Measurements from ENCODE around the gene VTA1.

VTA1 gene

DNA sequence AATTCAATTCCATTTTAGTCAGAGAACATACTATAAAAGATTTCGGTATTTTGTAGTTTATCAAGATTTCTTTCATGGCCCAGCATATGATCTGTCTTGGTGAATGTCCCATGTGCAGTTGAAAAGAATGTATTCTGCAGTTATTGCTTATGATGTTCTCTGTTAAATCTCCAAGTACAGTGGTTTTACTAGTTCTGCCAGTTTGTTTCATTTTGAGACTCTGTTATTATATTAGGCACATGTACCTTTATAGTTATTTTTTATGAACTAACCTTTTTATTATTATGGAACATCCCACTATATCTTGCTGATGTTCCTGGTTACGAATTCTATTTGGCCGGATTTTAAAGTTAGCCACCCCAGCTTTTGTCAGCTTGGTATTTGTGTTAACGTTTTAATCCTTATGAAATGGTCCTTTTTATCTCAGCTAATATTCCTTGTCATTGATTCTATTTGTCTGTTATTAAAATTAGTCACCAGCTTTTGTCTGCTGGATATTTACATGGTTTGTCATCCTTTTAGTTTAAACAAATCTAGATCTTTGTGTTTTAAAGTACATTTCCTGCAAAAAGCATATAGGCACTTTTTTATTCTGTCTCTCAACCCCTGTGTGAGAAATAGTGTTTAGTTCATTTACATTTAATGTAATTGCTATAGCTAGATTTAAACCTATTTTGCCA, 48.9 kb downstream of the VTA1 start:
- DNase-seq = no peak
- H3K36me3 ChIP-seq (ENCODE audit: insufficient read depth, low read length) = peaks cover 36% of the 10 kb centered on the region
- no peak overlapping the region for H2AFZ ChIP-seq (ENCODE audit: low read depth, low read length)
- H3K27me3 ChIP-seq (ENCODE audit: insufficient read depth, low read length, poor library complexity) = no peaks in the 10 kb centered on the region
- no peaks in the 10 kb centered on the region for H3K4me1 ChIP-seq (ENCODE audit: insufficient read depth, low read length)
- H3K9me3 ChIP-seq (ENCODE audit: insufficient read depth, low read length, severe bottlenecking) = no peaks in the 10 kb centered on the region
- no peak overlapping the region for H3K27ac ChIP-seq (ENCODE audit: low read length)
- no peak overlapping the region for H3K4me3 ChIP-seq (ENCODE audit: low read depth in 1 of 2, low read length in 2 of 2)
- no peak for TF ChIP-seq EZH2 (IDR thresholded peaks at IDR 0.05; ENCODE audit: borderline replicate concordance, low read depth, low read length, severe bottlenecking)
- TF ChIP-seq, protein P1, sequence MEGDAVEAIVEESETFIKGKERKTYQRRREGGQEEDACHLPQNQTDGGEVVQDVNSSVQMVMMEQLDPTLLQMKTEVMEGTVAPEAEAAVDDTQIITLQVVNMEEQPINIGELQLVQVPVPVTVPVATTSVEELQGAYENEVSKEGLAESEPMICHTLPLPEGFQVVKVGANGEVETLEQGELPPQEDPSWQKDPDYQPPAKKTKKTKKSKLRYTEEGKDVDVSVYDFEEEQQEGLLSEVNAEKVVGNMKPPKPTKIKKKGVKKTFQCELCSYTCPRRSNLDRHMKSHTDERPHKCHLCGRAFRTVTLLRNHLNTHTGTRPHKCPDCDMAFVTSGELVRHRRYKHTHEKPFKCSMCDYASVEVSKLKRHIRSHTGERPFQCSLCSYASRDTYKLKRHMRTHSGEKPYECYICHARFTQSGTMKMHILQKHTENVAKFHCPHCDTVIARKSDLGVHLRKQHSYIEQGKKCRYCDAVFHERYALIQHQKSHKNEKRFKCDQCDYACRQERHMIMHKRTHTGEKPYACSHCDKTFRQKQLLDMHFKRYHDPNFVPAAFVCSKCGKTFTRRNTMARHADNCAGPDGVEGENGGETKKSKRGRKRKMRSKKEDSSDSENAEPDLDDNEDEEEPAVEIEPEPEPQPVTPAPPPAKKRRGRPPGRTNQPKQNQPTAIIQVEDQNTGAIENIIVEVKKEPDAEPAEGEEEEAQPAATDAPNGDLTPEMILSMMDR (IDR thresholded peaks at IDR 0.05; ENCODE audit: borderline replicate concordance, extremely low read depth, low read length, poor library complexity, severe bottlenecking) = no peak
- H3K9ac ChIP-seq (ENCODE audit: low read depth, low read length) = no peak overlapping the region
- H4K20me1 ChIP-seq (ENCODE audit: insufficient read depth, low read length) = no peaks in the 10 kb centered on the region
- H3K79me2 ChIP-seq (ENCODE audit: insufficient read depth, low read length) = peaks cover 4% of the 10 kb centered on the region; the same call in 1 of the 2 replicates
- ATAC-seq (ENCODE audit: insufficient read depth, low read depth) = no peak
- H3K4me2 ChIP-seq (ENCODE audit: insufficient read depth, low read length) = no peak overlapping the region

DNA sequence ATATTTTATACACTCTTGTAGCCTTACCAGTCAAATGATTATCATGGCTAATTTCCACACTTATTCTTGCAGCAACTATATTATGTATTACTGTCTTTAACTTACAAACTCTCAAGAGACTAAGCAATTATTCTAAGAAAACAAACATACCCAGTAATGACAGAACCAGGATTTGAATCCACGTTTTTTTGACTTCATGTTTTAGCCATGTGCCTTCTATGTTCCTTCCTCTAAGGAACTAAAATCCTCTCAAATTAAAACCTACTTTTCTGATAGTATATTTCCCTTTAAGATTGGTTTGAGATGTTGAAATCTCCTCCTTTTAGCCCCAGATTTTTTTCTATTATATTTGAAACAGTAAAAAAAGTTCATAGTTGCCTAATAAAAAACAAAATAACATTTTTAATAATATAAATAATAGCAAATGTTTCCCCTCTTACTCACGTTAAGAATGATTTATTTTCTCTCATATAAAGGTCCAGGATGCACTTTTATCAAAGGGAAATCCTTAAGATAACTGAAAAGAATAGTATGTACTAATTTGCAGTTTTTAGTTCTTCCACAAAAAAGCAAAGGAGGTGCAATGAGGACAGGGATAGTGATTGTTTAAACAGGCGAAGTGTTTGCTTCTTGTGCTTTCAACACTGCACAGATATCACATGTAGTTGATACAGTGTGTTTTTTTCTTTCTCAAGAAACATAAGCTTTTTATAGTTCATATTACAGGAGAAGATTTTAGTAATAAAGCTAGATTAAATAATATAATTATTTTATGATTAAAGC, 54.0 kb downstream of the VTA1 start:
- H4K20me1 ChIP-seq (ENCODE audit: insufficient read depth, low read length) = no peaks in the 10 kb centered on the region
- TF ChIP-seq, protein P1 (IDR thresholded peaks at IDR 0.05; ENCODE audit: borderline replicate concordance, extremely low read depth, low read length, poor library complexity, severe bottlenecking) = no peak
- no peak for TF ChIP-seq EZH2 (IDR thresholded peaks at IDR 0.05; ENCODE audit: borderline replicate concordance, low read depth, low read length, severe bottlenecking)
- H3K4me2 ChIP-seq (ENCODE audit: insufficient read depth, low read length) = no peak overlapping the region
- H3K9me3 ChIP-seq (ENCODE audit: insufficient read depth, low read length, severe bottlenecking) = no peaks in the 10 kb centered on the region
- H3K4me3 ChIP-seq (ENCODE audit: low read depth in 1 of 2, low read length in 2 of 2) = no peak overlapping the region
- H3K36me3 ChIP-seq (ENCODE audit: insufficient read depth, low read length) = peaks cover 72% of the 10 kb centered on the region
- H3K27me3 ChIP-seq (ENCODE audit: insufficient read depth, low read length, poor library complexity) = no peaks in the 10 kb centered on the region
- no peak overlapping the region for H3K27ac ChIP-seq (ENCODE audit: low read length)
- DNase-seq (no peak), ATAC-seq (ENCODE audit: insufficient read depth, low read depth) (no peak)
- H3K4me1 ChIP-seq (ENCODE audit: insufficient read depth, low read length) = no peaks in the 10 kb centered on the region
- 0 out of 2 replicates have a peak, but pooled peaks cover 4% of the 10 kb centered on the region for H3K79me2 ChIP-seq (ENCODE audit: insufficient read depth, low read length)
- no peak overlapping the region for H3K9ac ChIP-seq (ENCODE audit: low read depth, low read length)
- H2AFZ ChIP-seq (ENCODE audit: low read depth, low read length) = no peak overlapping the region

DNA sequence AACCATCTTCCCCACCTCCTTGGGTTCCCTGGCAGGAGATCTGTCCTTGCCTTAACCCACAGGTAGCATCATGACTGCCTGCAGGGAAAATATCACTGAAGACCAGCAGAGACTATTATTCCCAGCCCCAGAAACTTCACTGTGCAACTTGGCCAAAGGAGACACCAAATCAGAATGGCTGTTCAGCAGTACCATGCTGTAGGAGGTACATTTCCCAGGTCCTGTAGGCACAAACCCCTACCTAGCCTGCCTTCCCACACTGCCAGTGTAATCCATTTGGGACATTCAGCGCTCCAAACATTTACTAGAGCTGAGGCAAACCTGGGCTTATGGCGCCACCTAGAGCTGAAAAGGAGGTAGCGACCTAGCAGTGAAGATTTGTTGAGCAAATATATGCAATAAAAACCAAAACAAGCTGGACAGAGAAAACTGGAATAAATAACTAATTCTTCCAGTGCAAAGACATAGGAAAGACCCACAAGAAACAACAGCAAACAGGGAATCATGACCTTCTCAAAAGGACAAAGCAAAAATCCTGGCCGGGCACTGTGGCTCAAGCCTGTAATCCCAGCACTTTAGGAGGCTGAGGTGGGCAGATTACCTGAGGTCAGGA, 60.3 kb downstream of the VTA1 start:
- no peak for TF ChIP-seq EZH2 (IDR thresholded peaks at IDR 0.05; ENCODE audit: borderline replicate concordance, low read depth, low read length, severe bottlenecking)
- TF ChIP-seq, protein P1 (IDR thresholded peaks at IDR 0.05; ENCODE audit: borderline replicate concordance, extremely low read depth, low read length, poor library complexity, severe bottlenecking) = peak; percentile 61
- no peaks in the 10 kb centered on the region for H3K27me3 ChIP-seq (ENCODE audit: insufficient read depth, low read length, poor library complexity)
- no peak overlapping the region for H3K4me3 ChIP-seq (ENCODE audit: low read depth in 1 of 2, low read length in 2 of 2)
- H3K36me3 ChIP-seq (ENCODE audit: insufficient read depth, low read length) = peaks cover 81% of the 10 kb centered on the region
- no peak overlapping the region for H2AFZ ChIP-seq (ENCODE audit: low read depth, low read length)
- H4K20me1 ChIP-seq (ENCODE audit: insufficient read depth, low read length) = no peaks in the 10 kb centered on the region
- H3K79me2 ChIP-seq (ENCODE audit: insufficient read depth, low read length) = no peaks in the 10 kb centered on the region
- no peak overlapping the region for H3K9ac ChIP-seq (ENCODE audit: low read depth, low read length)
- 0 out of 3 replicates have a peak, but pooled peaks have one; percentile 33 for ATAC-seq (ENCODE audit: insufficient read depth, low read depth)
- DNase-seq = no peak
- peaks cover 15% of the 10 kb centered on the region for H3K9me3 ChIP-seq (ENCODE audit: insufficient read depth, low read length, severe bottlenecking)
- H3K27ac ChIP-seq (ENCODE audit: low read length) = no peak overlapping the region
- H3K4me1 ChIP-seq (ENCODE audit: insufficient read depth, low read length) = no peaks in the 10 kb centered on the region
- no peak overlapping the region for H3K4me2 ChIP-seq (ENCODE audit: insufficient read depth, low read length)
